HG03457 (cell line): ENCODE results near the gene LGSN.
A peak's percentile ranks its signal among the peaks of the same experiment; 100 is the strongest.
"Not testable (repeated sequence)": the region's sequence is repeated elsewhere in the genome, so short reads cannot be mapped to it uniquely, and the experiment has no call there.

ENCODE experiments used
- ATAC-seq: cut with Tn5 transposase; IDR thresholded peaks from one replicate; pipeline ENCODE4 v1.9.1; 2021; ENCODE audit warnings: moderate number of reproducible peaks; ENCODE audit not compliant: unreplicated experiment

The LGSN gene

DNA sequence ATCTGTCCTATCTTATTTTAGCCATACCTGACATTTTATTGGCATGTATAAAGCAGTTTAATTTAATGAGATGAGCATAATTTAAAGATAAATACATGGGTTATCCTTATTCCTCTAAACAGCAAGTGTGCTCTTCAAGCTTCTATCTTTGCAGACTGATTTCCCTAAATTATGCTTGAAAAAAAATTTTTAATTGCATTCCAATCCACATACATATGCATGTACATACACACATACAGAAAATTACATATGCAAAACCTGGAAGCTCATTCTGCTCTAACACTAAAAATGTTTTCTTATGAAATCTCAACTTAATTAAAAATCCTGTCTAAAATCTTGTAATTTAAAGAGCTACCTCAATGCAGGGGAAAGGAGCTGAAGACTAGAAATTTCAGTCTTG is 73.2 kb downstream of the LGSN start:
- ATAC-seq, result no peak

DNA sequence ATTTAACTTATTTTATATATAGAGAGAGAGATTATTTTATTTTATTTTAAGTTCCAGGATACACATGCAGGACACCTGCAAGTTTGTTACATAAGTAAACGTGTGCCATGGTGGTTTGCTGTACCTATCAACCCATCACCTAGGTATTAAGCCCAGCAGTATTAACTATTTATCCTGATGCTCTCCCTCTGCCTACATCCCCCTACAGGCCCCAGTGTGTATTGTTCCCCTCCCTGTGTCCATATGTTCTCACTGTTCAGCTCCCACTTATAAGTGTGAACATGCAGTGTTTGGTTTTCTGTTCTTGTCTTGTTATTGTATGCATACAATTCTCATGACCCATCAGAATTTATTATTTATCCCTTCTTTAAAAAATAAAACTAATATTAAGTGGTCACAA is 73.9 kb downstream of the LGSN start:
- no peak for ATAC-seq

DNA sequence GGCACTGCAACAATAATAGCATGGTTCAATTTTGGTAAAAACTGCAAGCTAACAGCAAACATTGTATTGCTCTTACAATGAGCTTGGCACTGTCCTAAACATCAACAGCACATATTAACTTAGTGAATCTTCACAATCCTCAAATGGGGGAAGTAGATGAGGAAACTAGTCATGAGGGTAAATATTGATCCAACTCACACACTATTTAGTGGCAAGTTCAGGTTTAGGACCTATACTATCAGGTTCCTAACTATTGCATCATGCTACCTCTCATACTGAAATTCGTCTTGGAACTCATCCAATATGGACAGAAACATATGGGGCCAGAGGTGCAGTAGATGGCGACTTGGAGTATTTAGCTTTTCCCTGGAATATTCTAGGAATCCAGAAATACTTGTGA is 74.4 kb downstream of the LGSN start:
- ATAC-seq, result no peak

DNA sequence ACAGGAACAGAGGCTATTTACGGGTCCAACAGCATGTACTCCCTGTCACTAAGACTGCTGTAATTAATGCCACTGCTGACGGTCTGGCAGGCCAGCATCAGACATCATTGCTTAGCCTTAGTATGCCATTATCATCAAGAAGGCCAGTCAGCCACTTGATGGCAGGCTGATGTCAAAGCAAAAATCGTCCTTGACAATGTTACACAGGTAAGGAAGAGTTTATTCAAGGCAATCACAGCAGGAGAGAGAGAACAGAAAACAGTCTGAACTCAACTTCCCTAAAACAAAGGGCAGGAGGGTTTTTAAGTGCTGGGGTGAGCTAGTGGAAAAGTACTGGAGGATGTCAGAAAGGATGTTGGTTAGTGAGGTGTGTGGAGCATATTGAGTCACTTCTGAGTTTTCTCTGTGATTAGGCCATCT is 83.4 kb downstream of the LGSN start:
- peak; percentile 89 for ATAC-seq

DNA sequence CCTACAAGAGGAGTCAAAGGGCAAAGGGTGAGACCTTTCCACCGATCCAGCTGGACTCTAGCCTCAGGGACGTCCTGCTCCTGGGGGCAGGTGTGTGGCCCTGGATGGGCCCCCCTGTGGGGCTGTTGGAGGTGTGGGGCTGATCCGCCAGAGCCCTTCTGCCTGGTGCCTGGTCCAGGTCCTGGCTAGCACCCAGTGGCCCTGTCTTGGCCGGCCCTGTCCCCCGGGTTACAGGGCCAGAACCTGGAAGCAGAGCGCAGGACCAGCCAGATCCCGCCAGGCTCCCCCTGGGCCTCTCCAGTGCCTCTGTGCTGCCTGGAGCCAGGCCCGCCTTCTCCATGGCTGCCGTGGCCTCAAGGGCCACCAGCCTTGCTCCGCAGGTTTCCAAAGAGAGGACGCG is 89.3 kb downstream of the LGSN start:
- ATAC-seq, result not testable (repeated sequence)

DNA sequence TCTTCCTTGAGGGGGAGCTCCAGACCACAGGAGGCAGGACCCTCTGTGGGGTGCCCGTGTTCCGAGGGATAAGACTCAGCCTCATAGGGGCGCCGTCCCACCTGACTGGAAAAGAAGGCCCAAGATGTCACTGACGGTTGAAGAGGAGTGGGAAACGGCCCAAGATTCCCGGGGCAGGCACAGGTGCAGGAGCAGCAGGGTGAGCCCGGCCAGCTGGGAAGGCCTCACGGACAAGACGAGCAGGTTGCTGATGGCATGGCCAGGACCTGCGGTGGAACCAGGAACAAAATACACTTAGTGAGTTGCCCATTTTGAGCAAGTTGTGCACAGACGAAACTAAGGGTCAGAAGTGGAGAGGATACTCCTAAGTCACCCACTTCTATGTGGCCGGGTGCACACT is 89.8 kb downstream of the LGSN start:
- ATAC-seq, result not testable (repeated sequence)

DNA sequence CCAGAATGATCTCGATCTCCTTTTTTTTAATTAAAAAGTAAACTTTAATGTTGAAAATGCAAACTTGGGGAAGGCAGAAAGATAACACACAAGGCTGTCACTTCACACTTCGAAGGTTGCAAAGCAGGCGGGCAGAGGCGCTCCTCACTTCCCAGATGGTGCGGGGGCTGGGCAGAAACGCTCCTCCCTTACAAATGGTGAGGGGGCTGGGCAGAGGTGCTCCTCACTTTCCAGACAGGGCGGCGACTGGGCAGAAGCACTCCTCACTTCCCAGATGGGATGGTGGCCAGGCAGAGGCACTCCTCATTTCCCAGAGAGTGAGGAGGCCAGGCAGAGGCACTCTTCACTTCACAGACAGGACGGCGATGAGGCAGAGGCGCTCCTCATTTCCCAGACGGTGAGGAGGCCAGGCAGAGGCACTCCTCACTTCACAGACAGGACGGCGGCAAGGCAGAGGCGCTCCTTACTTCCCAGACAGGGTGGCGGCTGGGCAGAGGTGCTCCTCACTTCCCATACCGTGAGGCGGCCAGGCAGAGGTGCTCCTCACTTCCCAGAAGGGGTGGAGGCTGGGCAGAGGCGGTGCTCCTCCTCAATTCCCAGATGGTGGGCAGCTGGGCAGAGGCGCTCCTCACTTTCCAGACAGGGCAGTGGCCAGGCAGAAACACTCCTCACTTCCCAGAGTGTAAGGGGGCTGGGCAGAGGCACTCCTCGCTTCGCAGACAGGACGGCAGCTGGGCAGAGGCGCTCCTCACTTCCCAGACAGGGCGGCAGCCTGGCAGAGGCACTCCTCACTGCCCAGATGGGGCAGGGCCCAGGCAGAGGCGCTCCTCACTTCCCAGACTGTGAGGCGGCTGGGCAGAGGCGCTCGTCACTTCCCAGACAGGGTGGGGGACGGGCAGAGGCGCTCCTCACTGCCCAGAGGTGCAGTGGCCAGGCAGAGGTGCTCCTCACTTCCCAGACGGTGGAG is 91.6 kb downstream of the LGSN start:
- ATAC-seq, result not testable (repeated sequence)

DNA sequence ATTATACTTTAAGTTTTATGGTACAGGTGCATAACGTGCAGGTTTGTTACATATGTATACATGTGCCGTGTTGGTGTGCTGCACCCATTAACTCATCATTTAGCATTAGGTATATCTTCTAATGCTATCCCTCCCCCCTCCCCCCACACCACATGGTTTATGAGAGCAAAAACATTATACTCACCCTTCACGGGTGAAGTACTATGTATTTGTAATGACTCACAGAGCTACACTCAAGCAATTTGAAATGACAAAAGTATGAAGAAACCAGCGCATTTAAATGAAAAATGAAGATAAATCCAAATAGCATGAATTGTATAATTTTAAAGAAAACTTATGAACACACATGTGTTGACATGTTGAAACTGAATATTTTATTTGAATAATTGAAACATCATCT is 93.8 kb downstream of the LGSN start:
- ATAC-seq, result not testable (repeated sequence)
